Skin of body (tissue), 2 donors: ENCODE results near the gene ALDH1A2. TPM values are rescaled to one million over a fixed set of nuclear protein-coding genes. Genes with fewer than 3 reads are reported as not detected.

Experiments used
- DNase-seq: peaks from one replicate; lab custom pipeline; 2025; lab: John Stamatoyannopoulos, UW
- total RNA-seq: library from RNA; depleted of rRNA; stranded (reverse); fragments of >200 nt; gene quantifications from one replicate; pipeline ENCODE4 v1.2.3, GENCODE V29; 2014

The ALDH1A2 gene
- total RNA-seq, 1 donor from 2014 or later, result 3.9 TPM

DNA sequence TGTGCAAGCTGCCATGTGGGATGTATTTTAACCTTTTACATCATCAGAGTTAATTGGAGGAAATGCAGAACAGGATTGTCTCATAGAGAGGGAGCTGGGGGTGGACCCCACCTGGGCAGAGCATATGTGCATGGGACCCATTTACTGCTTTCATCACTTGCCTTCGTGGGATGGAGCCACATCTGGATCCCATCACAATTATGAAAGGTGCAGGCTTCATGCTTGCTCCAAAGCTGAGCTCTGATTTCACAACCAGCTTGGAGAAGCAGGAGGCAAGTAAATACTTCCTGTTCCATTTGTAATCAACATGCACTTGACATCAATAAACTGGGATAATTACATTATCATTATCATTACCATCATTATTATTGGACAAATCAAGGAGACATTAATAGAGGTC lies 161.9 kb downstream of the ALDH1A2 start:
- no peak for DNase-seq

Other genes with a start within 250 kb of the ALDH1A2 start
- gene AQP9, start 72.7 kb upstream of the ALDH1A2 start, total RNA-seq, result 7.3 TPM